HepG2 (cell line): Measurements from ENCODE around the gene SYTL2. TPM values are rescaled to one million over a fixed set of nuclear protein-coding genes. Genes with fewer than 3 reads are reported as not detected.

Experiments used
- ATAC-seq: fragments of 200-7000 bp; cut with Tn5 transposase; 3 replicates; pipeline ENCODE4 v1.9.1; 2020; ENCODE audit warnings: mild to moderate bottlenecking, moderate library complexity
- BruUV-seq: library from RNA; stranded (reverse); fragments of 400-500 nt; replicated peaks from 2 replicates; lab custom pipeline; 2021; lab: Mats Ljungman, UMichigan
- CTCF ChIA-PET: fragments of 300-600 bp; formaldehyde crosslinking; extraction: SDS; loops from one replicate; lab custom pipeline; 2021; ENCODE audit warnings: low total read pairs, inconsistent platforms, low intra/inter-chr PET ratio; lab: Yijun Ruan, JAX
- POLR2A ChIA-PET: fragments of 350-600 bp; sonication (Branson Sonifier 250); formaldehyde crosslinking; loops from one replicate; lab custom pipeline; 2020; ENCODE audit warnings: antibody characterized with exemption, inconsistent platforms; lab: Yijun Ruan, JAX
- DNase-seq: peaks from one replicate; pipeline ENCODE4 v3.0.0-alpha.2; 2015; ENCODE audit warnings: low spot score
- FAIRE-seq: peaks from 3 replicates; lab custom pipeline; 2011; peaks lifted over from hg19 to GRCh38; lab: Jason Lieb, UNC
- H2AFZ ChIP-seq: one replicate; pipeline ENCODE4 v1.6.1; 2011; ENCODE audit warnings: low read length, inconsistent platforms
- H3K27ac ChIP-seq: fragments of 300-600 bp; 3 replicates; pipeline ENCODE4 v1.8.0; 2011; ENCODE audit warnings: mixed run types, mild to moderate bottlenecking, mixed read lengths, low read length, inconsistent platforms; ENCODE audit not compliant: insufficient read depth; ENCODE audit errors: extremely low read length
- H3K27me3 ChIP-seq, 2 experiments: fragments of 200-600 bp in 1 of 2; 2 replicates in 1 of 2; 3 replicates in 1 of 2; pipeline versions ENCODE4 v1.6.0 to v1.8.0; 2011; ENCODE audit warnings: low read length in 2 of 2, mild to moderate bottlenecking in 2 of 2, moderate library complexity in 2 of 2, inconsistent platforms in 1 of 2; ENCODE audit not compliant: insufficient read depth in 2 of 2, control insufficient read depth in 1 of 2
- H3K36me3 ChIP-seq, 2 experiments: fragments of 200-600 bp in 1 of 2; replicated peaks in 1 of 2; 2 replicates in 1 of 2; 3 replicates in 1 of 2; pipeline versions ENCODE4 v1.5.1 to v1.8.0; 2011; ENCODE audit warnings: low read length in 2 of 2, inconsistent platforms in 1 of 2; ENCODE audit not compliant: insufficient read depth in 2 of 2, control insufficient read depth in 1 of 2
- H3K4me1 ChIP-seq: 2 replicates; pipeline ENCODE4 v1.5.1; 2012; ENCODE audit warnings: low read length, inconsistent platforms; ENCODE audit not compliant: insufficient read depth
- H3K4me2 ChIP-seq: 2 replicates; pipeline ENCODE4 v1.6.0; 2011; ENCODE audit warnings: low read depth, low read length, inconsistent platforms
- H3K4me3 ChIP-seq, 3 experiments: fragments of 200-600 bp in 1 of 3; sonication (generic), shearing (Covaris generic) in 1 of 3; replicated peaks in 1 of 3; 2 replicates each; pipeline ENCODE4 v1.5.1; 2011 to 2016; ENCODE audit warnings: low read length in 3 of 3, inconsistent platforms in 2 of 3, low read depth in 2 of 3, mild to moderate bottlenecking in 2 of 3, control low read depth in 1 of 3, mixed read lengths in 1 of 3; ENCODE audit not compliant: insufficient read depth in 1 of 3
- H3K79me2 ChIP-seq: one replicate; pipeline ENCODE4 v1.6.1; 2011; ENCODE audit warnings: low read length, inconsistent platforms; ENCODE audit not compliant: insufficient read depth
- H3K9ac ChIP-seq: 2 replicates; pipeline ENCODE4 v1.6.0; 2011; ENCODE audit warnings: mild to moderate bottlenecking, low read depth, low read length, inconsistent platforms; ENCODE audit not compliant: insufficient read depth
- H3K9me3 ChIP-seq: 2 replicates; pipeline ENCODE4 v1.5.1; 2012; ENCODE audit warnings: mild to moderate bottlenecking, low read length
- H4K20me1 ChIP-seq: 2 replicates; pipeline ENCODE4 v1.6.0; 2011; ENCODE audit warnings: inconsistent platforms, mild to moderate bottlenecking, low read length, moderate library complexity; ENCODE audit not compliant: insufficient read depth
- EEA1 ChIP-seq: sonication (generic); formaldehyde crosslinking; IDR thresholded peaks from 2 replicates; pipeline ENCODE4 v1.5.1; 2020; ENCODE audit warnings: mild to moderate bottlenecking, missing genetic modification reagents, borderline replicate concordance
- GATA4 ChIP-seq: sonication (generic); IDR thresholded peaks from 2 replicates; pipeline ENCODE4 v1.6.1; 2016; ENCODE audit warnings: antibody characterized with exemption, low read depth, borderline replicate concordance
- GMEB2 ChIP-seq: IDR thresholded peaks from 2 replicates; pipeline ENCODE4 v1.6.1; 2016; ENCODE audit warnings: missing biosample characterization, missing genetic modification reagents, low read depth
- HOXD1 ChIP-seq: sonication (generic); formaldehyde crosslinking; IDR thresholded peaks from 2 replicates; pipeline ENCODE4 v1.5.0; 2020; ENCODE audit warnings: missing genetic modification reagents
- PRPF4 ChIP-seq: fragments of 200-400 bp; formaldehyde crosslinking; IDR thresholded peaks from 2 replicates; pipeline ENCODE4 v1.6.1; 2016; ENCODE audit warnings: low read length, low read depth; ENCODE audit not compliant: poor library complexity, severe bottlenecking
- TOE1 ChIP-seq: sonication (generic); formaldehyde crosslinking; IDR thresholded peaks from 2 replicates; pipeline ENCODE4 v1.4.0; 2020; ENCODE audit warnings: mild to moderate bottlenecking, missing genetic modification reagents
- ZNF562 ChIP-seq: sonication (generic); formaldehyde crosslinking; IDR thresholded peaks from 2 replicates; pipeline ENCODE4 v1.8.0; 2022; ENCODE audit warnings: missing genetic modification reagents, borderline replicate concordance
- WGBS: methylation state at CpG from one replicate; pipeline ENCODE4 v1.1.6; 2017; ENCODE audit warnings: low lambda C conversion rate; 5-methylcytosine and 5-hydroxymethylcytosine counted together
- in situ Hi-C: cut with HindIII; loops from 2 replicates; pipeline ENCODE4 v1.10.0; 2017; ENCODE audit warnings: low pct_unique_long_range_greater_than_20kb; ENCODE audit not compliant: extremely low pct_ligation_motif_present
- intact Hi-C: fragments of 100-400 bp; cut with micrococcal nuclease; formaldehyde crosslinking; loops from one replicate; pipeline ENCODE4 v1.10.0; 2022; ENCODE audit not compliant: unreplicated experiment
- polyA plus RNA-seq, 8 experiments: library from polyadenylated mRNA; depleted of rRNA in 3 of 8; stranded (reverse) in 7 of 8; unstranded in 1 of 8; fragments of >200 nt; fragmentation: Illumina TruSeq in 4 of 8; extraction: Trizol in 4 of 8; gene quantifications; 2 replicates each; pipeline versions ENCODE4 v1.2.1 to v1.2.3, GENCODE V29; 2011 to 2016; ENCODE audit warnings: low read depth in 4 of 8, missing spikeins in 1 of 8, mixed read lengths in 1 of 8; ENCODE audit not compliant: insufficient read depth in 1 of 8
- total RNA-seq, 5 experiments: library from RNA; depleted of rRNA; stranded (reverse); fragments of >200 nt; fragmentation: Illumina TruSeq; extraction: Trizol; gene quantifications; 2 replicates each; pipeline ENCODE4 v1.2.3, GENCODE V29; 2016; ENCODE audit warnings: low read depth in 1 of 5
- TF ChIP-seq, protein P1 (sequence below): sonication (generic); formaldehyde crosslinking; IDR thresholded peaks from 2 replicates; pipeline ENCODE4 v1.4.0; 2020; ENCODE audit warnings: missing genetic modification reagents
- TF ChIP-seq, protein P2 (sequence below): sonication (generic); formaldehyde crosslinking; IDR thresholded peaks from 2 replicates; pipeline ENCODE4 v1.8.0; 2023; ENCODE audit warnings: mild to moderate bottlenecking, missing genetic modification reagents
- TF ChIP-seq, protein P3 (sequence below): sonication (generic); formaldehyde crosslinking; IDR thresholded peaks from 2 replicates; pipeline ENCODE4 v1.5.0; 2020; ENCODE audit warnings: mild to moderate bottlenecking, missing genetic modification reagents

Gene SYTL2
- total and polyA plus RNA-seq, 2 of the 13 experiments (the other 11 are each of a cell fraction or from before 2014, with no cell fraction given) = 0.77 to 0.90 TPM

- H3K4me1 ChIP-seq = no peaks in the 10 kb centered on the region
- no peaks in the 10 kb centered on the region for H3K27me3 ChIP-seq
- intact Hi-C loops (no loop called here), in situ Hi-C loops (no loop called here)
- H3K79me2 ChIP-seq = no peaks in the 10 kb centered on the region
- no peak for FAIRE-seq
- H3K9me3 ChIP-seq = no peaks in the 10 kb centered on the region
- H3K27ac ChIP-seq = no peak overlapping the region
- no peak for DNase-seq
- ChIA-PET POLR2A (no interaction called here), CTCF (no interaction called here)
- no peak overlapping the region for H3K4me2 ChIP-seq
- H4K20me1 ChIP-seq = no peaks in the 10 kb centered on the region
- no peak overlapping the region for H2AFZ ChIP-seq
- WGBS = 31% methylated on average over 4 of the region's 4 CpGs
- no TSS peak for BruUV-seq
- no peak overlapping the region for H3K9ac ChIP-seq
- no peak for ATAC-seq
- H3K4me3 ChIP-seq = no peak overlapping the region
- TF ChIP-seq ZNF562 (CRISPR knock-in tag) (no peak), EEA1 (CRISPR knock-in tag) (no peak), GMEB2 (CRISPR knock-in tag) (no peak), TOE1 (no peak), PRPF4 (no peak), HOXD1 (CRISPR knock-in tag) (no peak), GATA4 (no peak)
- TF ChIP-seq, protein P1, sequence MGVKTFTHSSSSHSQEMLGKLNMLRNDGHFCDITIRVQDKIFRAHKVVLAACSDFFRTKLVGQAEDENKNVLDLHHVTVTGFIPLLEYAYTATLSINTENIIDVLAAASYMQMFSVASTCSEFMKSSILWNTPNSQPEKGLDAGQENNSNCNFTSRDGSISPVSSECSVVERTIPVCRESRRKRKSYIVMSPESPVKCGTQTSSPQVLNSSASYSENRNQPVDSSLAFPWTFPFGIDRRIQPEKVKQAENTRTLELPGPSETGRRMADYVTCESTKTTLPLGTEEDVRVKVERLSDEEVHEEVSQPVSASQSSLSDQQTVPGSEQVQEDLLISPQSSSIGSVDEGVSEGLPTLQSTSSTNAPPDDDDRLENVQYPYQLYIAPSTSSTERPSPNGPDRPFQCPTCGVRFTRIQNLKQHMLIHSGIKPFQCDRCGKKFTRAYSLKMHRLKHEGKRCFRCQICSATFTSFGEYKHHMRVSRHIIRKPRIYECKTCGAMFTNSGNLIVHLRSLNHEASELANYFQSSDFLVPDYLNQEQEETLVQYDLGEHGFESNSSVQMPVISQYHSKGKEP (CRISPR knock-in tag) = no peak
- TF ChIP-seq, protein P2, sequence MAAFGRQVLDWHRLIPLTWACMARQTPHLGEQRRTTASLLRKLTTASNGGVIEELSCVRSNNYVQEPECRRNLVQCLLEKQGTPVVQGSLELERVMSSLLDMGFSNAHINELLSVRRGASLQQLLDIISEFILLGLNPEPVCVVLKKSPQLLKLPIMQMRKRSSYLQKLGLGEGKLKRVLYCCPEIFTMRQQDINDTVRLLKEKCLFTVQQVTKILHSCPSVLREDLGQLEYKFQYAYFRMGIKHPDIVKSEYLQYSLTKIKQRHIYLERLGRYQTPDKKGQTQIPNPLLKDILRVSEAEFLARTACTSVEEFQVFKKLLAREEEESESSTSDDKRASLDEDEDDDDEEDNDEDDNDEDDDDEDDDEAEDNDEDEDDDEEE (CRISPR knock-in tag) = no peak
- TF ChIP-seq, protein P3, sequence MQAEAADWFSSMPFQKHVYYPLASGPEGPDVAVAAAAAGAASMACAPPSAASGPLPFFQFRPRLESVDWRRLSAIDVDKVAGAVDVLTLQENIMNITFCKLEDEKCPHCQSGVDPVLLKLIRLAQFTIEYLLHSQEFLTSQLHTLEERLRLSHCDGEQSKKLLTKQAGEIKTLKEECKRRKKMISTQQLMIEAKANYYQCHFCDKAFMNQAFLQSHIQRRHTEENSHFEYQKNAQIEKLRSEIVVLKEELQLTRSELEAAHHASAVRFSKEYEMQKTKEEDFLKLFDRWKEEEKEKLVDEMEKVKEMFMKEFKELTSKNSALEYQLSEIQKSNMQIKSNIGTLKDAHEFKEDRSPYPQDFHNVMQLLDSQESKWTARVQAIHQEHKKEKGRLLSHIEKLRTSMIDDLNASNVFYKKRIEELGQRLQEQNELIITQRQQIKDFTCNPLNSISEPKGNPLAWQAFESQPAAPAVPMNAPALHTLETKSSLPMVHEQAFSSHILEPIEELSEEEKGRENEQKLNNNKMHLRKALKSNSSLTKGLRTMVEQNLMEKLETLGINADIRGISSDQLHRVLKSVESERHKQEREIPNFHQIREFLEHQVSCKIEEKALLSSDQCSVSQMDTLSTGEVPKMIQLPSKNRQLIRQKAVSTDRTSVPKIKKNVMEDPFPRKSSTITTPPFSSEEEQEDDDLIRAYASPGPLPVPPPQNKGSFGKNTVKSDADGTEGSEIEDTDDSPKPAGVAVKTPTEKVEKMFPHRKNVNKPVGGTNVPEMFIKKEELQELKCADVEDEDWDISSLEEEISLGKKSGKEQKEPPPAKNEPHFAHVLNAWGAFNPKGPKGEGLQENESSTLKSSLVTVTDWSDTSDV (CRISPR knock-in tag) = no peak
- H3K36me3 ChIP-seq = no peaks in the 10 kb centered on the region
Observed at GRCh38 chr11:85752201-85752889, 58.6 kb downstream of the SYTL2 start.
